ENCODE results near the gene QKI.

QKI gene

GRCh38 chr6:163600781-163601180 lies 186.3 kb downstream of the QKI start:
- TF ChIP-seq REST (IDR thresholded peaks at IDR 0.05; ENCODE audit: insufficient replicate concordance, low read depth), result no peak
- H3K4me3 ChIP-seq (replicated peaks; ENCODE audit: insufficient read depth, low read length), result no peak overlapping the region
- H3K27me3 ChIP-seq (ENCODE audit: insufficient read depth, poor library complexity, severe bottlenecking), result no peaks in the 10 kb centered on the region
- no peak for DNase-seq (ENCODE audit: low read depth in 1 of 2, low spot score in 1 of 2)
- no peak overlapping the region for H3K27ac ChIP-seq (replicated peaks)

GRCh38 chr6:163602851-163603250 lies 188.3 kb downstream of the QKI start:
- no peak overlapping the region for H3K27ac ChIP-seq (replicated peaks)
- no peaks in the 10 kb centered on the region for H3K27me3 ChIP-seq (ENCODE audit: insufficient read depth, poor library complexity, severe bottlenecking)
- H3K4me3 ChIP-seq (replicated peaks; ENCODE audit: insufficient read depth, low read length), result no peak overlapping the region
- no peak for DNase-seq (ENCODE audit: low read depth in 1 of 2, low spot score in 1 of 2)
- no peak for TF ChIP-seq SPI1 (IDR thresholded peaks at IDR 0.05; ENCODE audit: borderline replicate concordance, low read depth)
- no peak for TF ChIP-seq CTCF (IDR thresholded peaks at IDR 0.05; ENCODE audit: insufficient read depth, low read length)
- no peak for TF ChIP-seq GABPA (IDR thresholded peaks at IDR 0.05; ENCODE audit: low read depth)
- no peak for TF ChIP-seq REST (IDR thresholded peaks at IDR 0.05; ENCODE audit: insufficient replicate concordance, low read depth)
- no peak for TF ChIP-seq POLR2AphosphoS5 (IDR thresholded peaks at IDR 0.05; ENCODE audit: low read depth)

GRCh38 chr6:163603395-163603794 lies 188.9 kb downstream of the QKI start:
- H3K27me3 ChIP-seq (ENCODE audit: insufficient read depth, poor library complexity, severe bottlenecking), result no peaks in the 10 kb centered on the region
- TF ChIP-seq SPI1 (IDR thresholded peaks at IDR 0.05; ENCODE audit: borderline replicate concordance, low read depth), result no peak
- no peak for TF ChIP-seq CTCF (IDR thresholded peaks at IDR 0.05; ENCODE audit: insufficient read depth, low read length)
- TF ChIP-seq POLR2AphosphoS5 (IDR thresholded peaks at IDR 0.05; ENCODE audit: low read depth), result no peak
- TF ChIP-seq GABPA (IDR thresholded peaks at IDR 0.05; ENCODE audit: low read depth), result no peak
- TF ChIP-seq REST (IDR thresholded peaks at IDR 0.05; ENCODE audit: insufficient replicate concordance, low read depth), result no peak
- no peak overlapping the region for H3K27ac ChIP-seq (replicated peaks)
- no peak overlapping the region for H3K4me3 ChIP-seq (replicated peaks; ENCODE audit: insufficient read depth, low read length)
- no peak for DNase-seq (ENCODE audit: low read depth in 1 of 2, low spot score in 1 of 2)

Data from HL-60 (cell line).